T-helper 1 cell treated with Interleukin-12 subunit alpha and Interleukin-12 subunit beta and Interleukin-4 antibody, amounts not matched to agents 30 ng/mL and 1 ng/mL, for 36 hours (primary cell): Measurements from ENCODE around the gene EYS. TPM values are rescaled to one million over a fixed set of nuclear protein-coding genes. Genes with fewer than 3 reads are reported as not detected.
"Not testable (repeated sequence)": the region's sequence is repeated elsewhere in the genome, so short reads cannot be mapped to it uniquely, and the experiment has no call there.

Experiments used
- intact Hi-C: fragments of 100-400 bp; cut with micrococcal nuclease; formaldehyde crosslinking; loops from one replicate; pipeline ENCODE4 v1.15.1; 2024
- total RNA-seq: library from RNA; stranded (reverse); gene quantifications from 2 replicates; pipeline ENCODE4 v1.2.3, GENCODE V29; 2022

EYS gene
- total RNA-seq, 1 donor from 2014 or later = not detected

DNA sequence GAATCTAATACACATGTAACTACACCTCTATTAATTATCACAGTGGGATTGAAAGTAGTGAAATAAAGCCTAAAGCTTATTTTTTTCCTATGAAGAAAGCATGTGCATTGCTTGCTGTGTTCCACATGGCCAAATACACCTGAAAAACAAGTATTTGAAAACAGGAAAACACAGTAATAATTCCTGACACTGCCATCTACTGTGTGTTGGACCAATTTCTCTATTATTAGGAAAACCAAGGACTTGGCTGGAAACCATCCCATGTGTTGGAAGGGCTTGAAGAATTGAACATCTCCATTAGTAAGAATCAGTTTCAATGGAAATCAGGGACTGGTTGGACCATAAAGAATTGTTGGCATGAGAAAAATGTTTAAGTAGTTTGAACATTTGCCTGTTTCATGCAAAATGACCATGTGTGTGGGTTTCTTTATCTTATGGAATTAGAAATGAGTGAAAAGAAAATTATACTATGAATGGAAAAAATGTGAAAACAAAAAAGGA, 1947.4 kb downstream of the EYS start:
- intact Hi-C loops = loop anchor here (5.0 kb wide), 1 partner anchor 252 kb away; no protein-coding TSS in a partner anchor

DNA sequence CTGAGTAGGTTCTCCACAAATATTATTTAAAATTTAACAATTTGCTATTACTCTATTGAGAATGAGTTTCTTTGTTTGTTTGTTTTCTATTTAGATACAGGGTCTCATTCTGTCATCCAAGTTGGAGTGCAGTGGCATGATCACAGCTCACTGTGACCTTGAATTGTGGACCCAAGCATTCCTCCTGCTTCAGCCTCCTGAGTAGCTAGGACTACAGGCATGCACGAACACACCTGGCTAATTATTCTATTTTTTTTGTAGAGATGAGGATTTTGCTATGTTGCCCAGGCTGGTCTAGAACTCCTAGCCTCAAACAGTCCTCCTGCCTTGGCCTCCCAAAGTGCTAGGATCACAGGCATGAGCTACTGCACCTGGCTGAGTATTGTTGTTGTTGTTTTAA, 1949.2 kb downstream of the EYS start:
- intact Hi-C loops = no loop called here

DNA sequence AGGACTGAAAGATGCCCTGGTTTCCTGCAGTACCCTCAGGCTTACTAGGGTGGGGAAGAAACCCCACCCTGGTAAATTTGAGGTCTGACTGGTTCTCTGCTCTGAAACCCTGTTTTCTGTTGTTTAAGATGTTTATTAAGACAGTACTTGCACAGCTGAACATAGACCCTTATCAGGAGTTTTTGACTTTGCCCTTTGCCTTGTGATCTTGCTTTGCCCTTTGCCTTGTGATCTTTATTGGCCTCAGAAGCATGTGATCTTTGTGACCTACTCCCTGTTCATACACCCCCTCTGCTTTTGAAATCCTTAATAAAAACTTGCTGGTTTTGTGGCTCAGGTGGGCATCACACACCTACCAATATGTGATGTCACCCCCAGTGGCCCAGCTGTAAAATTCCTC, 1949.8 kb downstream of the EYS start:
- intact Hi-C loops = not testable (repeated sequence)

DNA sequence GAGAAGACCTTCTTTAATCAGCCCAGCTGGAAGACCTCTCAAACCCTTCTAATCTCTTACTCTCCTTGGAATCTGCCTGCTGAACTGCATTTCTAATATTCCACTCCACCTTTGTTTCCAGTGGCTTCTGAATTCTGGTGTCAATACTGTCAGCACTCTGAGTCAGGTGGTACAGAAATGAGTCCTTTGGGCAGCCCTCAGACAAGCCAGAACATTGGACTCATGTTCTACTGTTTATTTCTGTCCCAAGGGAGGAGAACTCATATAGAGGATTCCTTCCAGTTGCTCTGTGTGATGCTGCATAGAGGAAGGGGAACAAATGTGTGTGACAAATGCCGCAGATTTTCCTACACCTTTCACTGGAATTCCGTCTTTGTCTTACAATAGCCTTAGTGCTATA, 1956.6 kb downstream of the EYS start:
- intact Hi-C loops = no loop called here

DNA sequence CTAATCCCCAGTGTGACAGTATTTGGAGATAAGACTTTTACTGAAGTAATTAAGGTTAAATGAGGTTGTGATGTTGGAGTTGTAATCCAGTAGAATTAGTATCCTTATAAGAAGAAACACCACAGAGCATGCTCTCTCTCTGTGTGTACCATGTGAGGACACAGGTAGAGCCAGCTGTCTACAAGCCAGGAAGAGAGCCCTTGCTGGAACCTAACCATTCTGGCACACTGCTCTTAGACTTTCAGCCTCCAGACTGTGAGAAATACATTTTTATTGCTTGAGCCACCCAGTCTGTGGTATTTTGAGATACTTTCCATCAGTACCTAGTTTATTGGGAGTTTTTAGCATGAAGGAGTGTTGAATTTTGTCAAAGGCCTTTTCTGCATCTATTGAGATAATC, 1961.2 kb downstream of the EYS start:
- intact Hi-C loops = no loop called here

DNA sequence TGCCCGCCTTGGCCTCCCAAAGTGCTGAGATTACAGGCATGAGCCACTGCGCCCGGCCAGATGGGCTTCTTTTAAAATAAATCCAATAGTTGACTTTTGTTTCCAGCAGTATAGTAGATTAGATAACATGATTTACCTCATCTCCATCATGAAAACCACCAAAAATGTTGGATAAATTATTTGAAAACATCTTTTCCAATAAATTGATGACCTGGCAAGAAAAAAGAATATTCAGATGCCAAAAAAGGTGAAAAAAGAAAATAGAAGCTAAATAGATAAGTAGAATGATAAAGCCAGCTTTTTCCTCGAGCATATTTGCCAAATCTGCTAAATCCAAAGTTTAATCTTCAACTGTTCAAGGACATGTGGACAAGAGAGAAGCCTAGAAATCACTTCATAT, 1962.2 kb downstream of the EYS start:
- intact Hi-C loops = no loop called here

DNA sequence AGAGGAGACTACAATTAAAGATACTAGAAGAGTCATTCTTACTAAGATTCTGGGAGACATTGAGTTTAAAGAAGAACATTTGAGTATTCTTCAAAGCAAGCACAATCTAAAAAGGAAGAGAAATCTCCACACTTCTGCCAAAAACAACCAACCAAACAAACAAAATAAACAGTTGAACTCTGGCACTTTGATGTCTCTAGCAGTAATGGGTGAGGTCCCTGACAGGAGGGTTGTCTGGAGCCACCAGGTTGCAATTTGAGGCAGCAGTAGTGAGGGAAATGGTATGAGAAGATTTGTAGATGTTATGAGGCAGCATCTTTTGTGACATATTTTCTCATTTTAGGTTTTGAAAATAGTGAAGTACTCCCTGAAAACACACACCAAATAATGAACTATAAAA, 1963.3 kb downstream of the EYS start:
- intact Hi-C loops = no loop called here

DNA sequence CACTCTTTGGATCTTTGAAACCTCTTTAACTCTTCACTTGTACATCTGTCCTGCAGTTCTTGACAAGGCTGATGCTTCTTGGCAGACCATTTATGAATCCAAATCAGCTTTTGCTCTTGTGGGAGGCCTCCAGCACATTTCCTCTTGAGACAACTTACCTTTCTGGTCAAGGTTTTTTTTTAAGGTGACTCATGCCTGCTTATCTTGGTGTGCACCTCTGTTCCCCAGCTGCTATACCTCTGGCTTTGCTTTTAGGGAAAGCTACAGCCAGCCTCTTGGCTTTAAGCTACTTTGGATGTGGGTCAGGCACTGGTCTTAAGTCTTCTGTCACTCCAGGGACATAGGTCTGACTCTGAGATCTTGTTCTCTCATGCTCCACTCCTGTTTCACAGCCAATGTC, 1965.0 kb downstream of the EYS start:
- intact Hi-C loops = no loop called here

DNA sequence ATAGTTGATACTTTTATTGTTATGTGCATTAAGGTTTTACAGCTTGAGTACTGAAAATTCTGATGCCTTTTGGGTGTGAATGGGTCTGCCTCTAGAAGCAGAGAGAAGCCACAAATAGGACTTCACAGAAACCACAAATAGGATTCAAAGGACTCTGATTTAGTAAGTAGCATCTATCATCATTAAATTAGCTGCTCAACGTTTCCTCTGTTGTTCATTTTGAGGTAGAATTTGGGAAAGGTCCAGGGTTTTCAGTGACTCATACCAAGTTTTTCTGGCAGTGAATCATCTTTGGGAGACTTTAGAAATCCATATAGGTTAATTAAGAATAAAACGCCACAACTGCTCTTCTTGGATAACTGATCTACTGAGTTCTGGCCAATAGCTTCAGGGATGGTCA, 1966.3 kb downstream of the EYS start:
- intact Hi-C loops = no loop called here

DNA sequence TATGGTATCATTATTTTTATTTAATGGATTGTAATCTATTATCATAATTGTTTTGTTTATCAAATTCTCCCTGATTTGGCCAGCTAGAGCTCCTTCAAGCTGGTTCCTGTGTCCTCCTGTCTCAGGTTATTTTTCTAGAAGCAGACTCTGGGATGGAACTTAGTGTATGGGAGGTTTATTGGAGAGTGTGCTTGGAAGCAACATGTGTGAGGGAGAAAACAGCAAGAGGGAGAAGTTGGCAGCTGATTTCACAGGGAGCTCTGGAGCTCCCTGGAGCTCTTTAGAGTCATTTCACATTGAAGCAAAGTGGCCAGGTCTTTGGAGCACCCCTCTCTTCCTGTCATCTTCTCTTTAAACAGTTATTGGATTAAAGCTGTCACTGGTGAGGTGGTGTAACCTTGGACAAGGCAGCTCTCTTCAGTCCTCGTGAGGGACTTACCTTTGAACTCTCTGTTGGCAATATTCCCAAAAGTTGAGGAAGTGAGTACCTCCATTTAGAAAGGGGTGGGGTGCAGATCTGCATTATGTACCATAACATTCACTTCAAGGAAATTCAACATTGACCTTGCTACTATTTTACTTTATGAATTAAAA, 1967.8 kb downstream of the EYS start:
- intact Hi-C loops = no loop called here

DNA sequence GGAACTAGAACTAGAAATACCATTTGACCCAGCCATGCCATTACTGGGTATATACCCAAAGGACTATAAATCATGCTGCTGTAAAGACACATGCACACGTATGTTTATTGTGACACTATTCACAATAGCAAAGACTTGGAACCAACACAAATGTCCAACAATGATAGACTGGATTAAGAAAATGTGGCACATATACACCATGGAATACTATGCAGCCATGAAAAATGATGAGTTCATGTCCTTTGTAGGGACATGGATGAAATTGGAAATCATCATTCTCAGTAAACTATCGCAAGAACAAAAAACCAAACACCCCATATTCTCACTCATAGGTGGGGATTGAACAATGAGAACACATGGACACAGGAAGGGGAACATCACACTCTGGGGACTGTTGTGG, 1968.8 kb downstream of the EYS start:
- intact Hi-C loops = not testable (repeated sequence)

DNA sequence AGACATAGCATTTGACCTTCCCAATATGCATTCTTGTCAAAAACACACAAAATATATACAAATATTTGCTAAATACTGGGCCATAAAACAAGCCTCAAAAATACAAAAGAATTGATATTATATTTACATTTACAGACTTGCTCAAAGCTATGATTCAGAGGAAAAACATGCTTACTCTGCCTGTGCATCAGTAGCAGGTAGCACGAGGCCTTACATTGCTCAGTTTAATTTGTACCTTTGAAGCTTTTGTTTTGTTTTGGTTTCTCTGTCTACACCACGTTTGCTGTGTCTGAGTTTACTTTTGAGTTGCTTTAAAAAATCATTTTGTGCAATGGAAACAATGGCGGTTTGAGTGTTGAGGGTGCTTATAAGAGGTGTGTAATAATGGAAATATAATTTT, 1972.1 kb downstream of the EYS start:
- intact Hi-C loops = no loop called here

DNA sequence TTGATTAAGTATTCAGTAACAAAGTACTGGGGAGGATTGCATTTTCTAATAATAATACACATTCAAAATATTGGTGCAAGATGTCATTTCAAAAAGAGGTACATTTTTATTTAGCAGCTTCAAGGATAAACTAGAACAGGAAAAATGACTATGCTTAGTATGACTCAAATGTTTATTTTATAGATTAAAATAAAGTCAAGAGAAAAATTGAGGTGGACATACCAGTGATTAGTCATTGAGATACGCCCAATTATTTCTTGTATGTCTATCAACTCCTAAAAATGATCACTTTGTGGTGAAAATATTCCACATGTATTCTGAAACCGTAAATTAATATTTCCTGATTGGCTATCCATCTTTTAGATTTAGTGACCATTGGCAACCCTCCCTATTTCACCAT, 1974.7 kb downstream of the EYS start:
- intact Hi-C loops = no loop called here

DNA sequence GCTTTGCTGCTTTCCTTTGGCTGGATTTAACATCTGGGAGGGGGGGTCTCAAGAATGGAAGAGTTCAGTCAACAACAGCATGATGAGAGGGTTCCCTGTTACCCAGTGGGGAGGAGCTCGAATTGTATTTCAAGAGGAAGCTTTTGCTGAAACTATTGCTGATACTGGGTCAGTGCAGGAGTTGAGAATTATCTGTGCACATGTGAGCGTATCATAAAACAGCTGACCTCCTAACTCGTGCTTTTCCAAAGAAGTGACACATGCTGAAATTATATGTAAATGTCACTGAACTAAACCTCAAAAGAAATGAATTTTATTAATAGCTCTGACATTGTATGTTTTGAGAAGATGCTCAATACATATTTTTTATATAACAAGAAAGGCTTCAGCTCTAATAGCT, 1975.1 kb downstream of the EYS start:
- intact Hi-C loops = no loop called here

DNA sequence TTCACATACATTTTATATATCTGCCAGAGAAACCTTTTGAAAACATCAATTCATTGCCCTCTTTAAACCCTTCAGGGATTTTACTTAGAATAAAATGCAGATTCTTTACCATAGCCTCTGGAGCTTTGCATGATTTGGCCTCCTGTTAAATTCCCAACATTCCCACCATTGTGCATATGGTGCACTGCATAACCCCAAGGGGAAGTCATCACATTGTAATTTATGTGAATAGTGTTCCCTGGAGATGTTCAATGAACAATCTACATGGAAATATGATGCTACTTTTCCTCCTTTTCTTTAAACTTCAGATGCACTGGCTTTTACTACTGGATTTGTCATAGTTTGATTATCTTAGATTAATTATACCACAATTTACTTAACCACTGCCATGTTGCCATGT, 1976.7 kb downstream of the EYS start:
- intact Hi-C loops = no loop called here

DNA sequence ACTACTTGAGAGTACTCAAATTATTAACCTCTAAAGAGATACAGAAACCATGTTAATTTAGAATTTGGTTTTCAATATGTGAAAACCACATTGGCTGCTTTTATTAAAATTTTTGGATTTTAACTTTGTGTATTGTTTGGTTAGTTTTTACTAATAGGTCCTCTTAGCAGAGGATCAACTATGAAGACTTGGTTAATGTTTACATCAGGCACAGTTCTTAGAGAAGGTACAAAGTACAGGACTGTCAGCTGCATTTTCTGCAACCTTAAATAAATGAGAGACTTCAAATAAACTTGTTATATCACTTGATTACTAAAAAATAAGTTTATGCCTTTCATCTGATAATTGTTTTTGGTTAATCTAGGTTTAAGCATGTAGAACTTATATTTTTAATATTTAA, 1982.3 kb downstream of the EYS start:
- intact Hi-C loops = no loop called here

DNA sequence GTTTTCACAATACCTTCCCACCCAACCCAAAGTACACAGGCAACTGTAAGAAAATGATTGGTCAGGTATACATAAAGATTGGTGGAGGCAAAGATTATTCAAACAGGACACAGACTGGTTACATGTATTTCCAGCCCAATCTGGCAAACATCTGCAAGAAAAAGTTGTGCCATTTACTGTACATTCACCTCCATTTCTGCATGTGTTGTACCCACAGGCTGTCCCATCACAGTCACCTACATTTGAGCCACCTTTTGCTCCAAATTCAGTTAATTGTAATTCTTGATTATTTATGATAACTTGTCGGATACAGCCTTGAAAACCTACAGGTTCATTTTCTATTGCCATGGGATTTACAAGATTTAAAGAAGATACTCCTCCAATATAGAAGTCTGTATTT, 1985.8 kb downstream of the EYS start:
- intact Hi-C loops = no loop called here

DNA sequence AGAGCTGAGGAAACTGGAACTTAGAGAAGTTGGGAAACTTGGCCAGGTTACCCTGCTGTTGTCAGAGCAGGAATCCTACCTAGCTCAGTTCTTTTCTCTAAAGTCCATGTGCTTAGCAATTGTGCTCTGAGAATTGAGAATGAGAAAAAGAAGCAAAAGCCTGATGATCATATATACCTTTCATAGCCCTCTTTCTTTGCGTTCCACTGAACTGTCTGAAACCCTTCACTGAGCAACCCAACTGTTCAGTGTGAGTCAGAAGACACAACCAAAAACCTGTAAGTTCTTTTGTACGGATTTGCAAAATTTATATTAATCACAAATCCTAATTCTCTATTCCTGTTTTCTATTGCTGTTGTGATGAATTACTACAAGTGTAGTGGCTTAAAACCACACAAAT, 1990.9 kb downstream of the EYS start:
- intact Hi-C loops = loop anchor here (2.0 kb wide), 1 partner anchor 13 kb away; no protein-coding TSS in a partner anchor

DNA sequence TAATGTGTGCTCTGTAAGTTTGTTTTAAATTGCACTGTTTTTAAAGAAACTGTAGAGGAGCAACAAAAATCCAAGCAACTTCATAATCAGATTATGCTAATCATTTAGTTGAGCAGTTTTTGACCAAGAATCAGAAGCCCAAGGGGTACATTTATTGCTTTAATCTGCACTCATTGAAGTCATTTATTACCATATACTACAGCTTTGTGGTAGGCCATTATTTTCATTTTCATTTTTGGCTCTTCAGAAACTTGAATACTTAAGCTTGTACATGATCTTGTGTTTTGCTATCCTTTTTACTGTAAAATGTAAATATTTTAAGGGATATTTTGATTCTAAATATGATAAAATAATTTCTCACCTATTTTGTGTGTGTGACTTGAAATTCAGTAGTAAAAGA, 1992.9 kb downstream of the EYS start:
- intact Hi-C loops = no loop called here

DNA sequence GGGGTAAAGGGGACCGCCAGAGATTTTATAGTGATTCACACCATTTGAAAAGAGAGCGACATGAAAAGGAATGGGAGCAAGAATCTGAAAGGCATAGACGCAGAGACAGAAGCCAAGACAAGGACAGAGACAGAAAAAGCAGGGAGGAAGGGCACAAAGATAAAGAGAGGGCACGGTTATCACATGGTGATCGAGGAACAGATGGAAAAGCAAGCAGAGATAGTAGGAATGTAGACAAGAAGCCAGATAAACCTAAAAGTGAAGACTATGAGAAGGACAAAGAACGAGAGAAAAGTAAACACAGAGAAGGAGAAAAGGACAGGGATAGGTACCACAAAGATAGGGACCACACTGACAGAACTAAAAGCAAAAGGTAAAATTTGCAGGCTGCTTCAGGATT, 1993.7 kb downstream of the EYS start:
- intact Hi-C loops = no loop called here

DNA sequence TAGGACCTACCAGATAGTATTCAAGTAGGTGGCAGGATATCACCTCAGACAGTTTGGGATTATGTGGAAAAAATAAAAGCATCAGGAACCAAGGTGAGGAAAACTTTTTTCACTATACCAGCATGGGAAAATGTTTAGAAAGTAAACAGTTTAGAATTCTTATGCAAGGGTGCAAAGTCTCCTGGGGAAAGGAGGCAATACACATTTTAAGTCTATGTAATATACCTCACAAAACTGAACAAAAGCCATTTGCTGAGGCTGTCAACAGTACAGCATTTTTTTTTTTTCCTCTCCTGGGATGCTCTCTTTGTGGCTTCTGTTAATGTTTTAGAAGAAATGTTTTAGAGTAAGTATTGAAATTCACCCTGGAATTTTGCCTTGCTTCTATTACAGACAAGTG, 1997.9 kb downstream of the EYS start:
- intact Hi-C loops = loop anchor here (5.0 kb wide), 1 partner anchor 132 kb away; no protein-coding TSS in a partner anchor

DNA sequence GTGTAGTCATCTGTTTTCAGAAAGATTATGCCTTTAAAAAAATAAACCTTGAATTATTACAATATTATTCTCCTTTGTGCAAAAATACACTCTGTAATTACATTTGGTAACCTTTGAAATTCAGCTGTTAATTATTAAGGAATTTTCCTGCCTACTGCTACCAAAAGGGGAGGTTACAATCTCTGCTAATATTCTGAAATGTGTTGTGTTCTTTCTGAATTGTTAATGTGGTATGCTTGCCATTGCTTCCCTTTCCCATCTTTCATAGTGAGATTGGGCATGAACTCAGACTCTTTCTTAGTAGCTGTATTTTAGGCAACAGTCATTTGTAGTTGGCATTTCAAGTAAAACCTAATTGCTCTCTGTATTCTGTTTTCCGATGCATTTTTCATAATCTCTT, 1998.4 kb downstream of the EYS start:
- intact Hi-C loops = loop anchor here (5.0 kb wide), 1 partner anchor 131 kb away; no protein-coding TSS in a partner anchor

DNA sequence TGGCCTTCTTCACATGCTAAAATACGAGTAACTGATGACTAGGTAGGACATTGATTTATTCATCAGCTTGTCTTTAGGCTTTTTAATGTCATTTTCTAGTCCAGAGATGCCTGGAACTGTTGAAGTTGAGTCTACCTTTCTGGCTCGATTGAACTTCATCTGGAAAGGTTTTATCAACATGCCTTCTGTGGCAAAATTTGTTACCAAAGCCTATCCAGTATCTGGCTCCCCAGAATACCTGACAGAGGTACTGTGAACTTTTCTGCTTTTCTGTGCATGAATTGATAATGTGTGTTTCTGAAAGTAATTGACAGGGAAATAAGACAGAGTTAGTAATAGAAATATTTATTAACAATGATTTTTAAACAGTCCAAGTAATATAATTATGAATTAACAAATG, 2000.4 kb downstream of the EYS start:
- intact Hi-C loops = loop anchor here (2.0 to 5.0 kb wide), 2 partner anchors 108 to 129 kb away; no protein-coding TSS in a partner anchor
